COLO668 (cell line): ENCODE measurements around the gene CTSV.
"Not testable (repeated sequence)": the region's sequence is repeated elsewhere in the genome, so short reads cannot be mapped to it uniquely, and the experiment has no call there.

ENCODE experiments used
- DNase-seq: peaks from one replicate; lab custom pipeline; 2025; ENCODE audit not compliant: unreplicated experiment; lab: John Stamatoyannopoulos, UW

The CTSV gene

DNA sequence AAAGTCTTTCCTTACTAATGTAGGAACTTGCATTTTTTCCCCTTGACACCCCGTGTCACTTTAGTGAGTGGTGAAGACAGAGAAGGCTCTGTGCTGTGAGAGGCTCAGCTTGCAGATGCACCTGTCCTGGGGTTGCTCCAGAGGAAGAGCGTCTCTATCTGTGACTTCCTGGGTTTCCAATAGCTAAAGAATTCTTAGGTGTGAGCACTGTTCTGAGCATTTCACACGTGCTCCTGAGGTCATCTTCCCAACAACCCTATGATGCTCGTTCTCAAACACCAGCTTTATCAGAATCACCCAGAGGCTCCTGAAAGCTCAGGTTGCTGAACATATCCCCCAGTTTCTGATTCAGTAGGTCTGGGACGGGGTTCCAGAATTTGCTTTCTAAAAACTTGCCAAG, 6.4 kb upstream of the CTSV start:
- no peak for DNase-seq

DNA sequence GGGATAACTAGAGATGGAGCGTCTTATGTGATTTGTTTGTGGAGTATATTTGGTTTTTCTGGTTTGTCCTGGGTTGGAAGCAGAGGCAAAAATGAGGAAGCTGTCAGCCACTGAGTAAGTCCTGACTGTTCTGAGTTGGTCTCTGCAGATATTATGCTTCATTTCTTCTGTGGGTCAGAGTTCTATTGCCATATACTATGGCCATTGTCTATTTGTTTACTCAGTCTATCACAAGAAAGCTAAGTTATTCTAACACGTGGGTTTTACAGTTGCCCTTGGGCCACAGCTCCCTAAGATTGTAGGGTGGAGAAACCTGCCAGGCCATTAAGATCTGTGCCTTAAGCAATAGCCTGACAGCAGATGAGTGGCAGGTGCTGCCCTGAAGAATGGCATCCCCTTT, 3.0 kb upstream of the CTSV start:
- DNase-seq = no peak

DNA sequence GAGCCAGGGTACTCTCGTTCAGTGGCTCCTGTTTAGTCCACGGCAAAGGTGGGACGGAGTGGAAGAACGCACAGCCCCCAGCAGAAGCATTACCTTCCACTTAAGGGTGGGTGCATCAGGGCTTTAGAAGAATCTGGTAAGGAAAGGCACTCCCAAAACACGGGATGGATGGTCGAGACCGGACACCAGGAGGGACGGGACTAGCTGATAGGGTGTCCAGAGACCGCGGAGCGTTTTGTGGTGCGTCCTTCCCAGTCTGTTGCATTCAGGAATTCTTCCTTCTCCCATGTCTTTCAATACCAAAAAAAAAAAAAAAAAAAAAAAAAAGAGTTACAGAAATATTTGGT, 545 bp upstream of the CTSV start:
- DNase-seq = peak; percentile 40

DNA sequence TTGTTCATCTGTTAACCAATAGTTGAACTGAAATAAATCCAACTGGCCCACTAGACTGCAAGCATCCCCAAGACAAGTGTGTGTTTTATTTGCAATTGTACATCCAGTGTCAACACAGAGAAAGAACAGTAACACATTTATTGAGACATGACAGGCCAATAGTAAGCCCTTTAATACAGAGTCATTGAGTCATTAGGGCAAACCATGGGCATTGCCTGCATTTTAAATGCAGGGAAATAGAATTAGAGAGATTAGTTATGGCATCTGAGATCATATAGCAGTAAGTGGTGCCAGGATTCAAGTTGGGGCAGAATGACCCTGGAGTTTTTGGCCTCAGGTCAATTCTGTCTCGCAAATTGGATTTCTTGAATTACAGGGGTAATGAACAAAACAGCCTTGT, 15.4 kb downstream of the CTSV start:
- not testable (repeated sequence) for DNase-seq

DNA sequence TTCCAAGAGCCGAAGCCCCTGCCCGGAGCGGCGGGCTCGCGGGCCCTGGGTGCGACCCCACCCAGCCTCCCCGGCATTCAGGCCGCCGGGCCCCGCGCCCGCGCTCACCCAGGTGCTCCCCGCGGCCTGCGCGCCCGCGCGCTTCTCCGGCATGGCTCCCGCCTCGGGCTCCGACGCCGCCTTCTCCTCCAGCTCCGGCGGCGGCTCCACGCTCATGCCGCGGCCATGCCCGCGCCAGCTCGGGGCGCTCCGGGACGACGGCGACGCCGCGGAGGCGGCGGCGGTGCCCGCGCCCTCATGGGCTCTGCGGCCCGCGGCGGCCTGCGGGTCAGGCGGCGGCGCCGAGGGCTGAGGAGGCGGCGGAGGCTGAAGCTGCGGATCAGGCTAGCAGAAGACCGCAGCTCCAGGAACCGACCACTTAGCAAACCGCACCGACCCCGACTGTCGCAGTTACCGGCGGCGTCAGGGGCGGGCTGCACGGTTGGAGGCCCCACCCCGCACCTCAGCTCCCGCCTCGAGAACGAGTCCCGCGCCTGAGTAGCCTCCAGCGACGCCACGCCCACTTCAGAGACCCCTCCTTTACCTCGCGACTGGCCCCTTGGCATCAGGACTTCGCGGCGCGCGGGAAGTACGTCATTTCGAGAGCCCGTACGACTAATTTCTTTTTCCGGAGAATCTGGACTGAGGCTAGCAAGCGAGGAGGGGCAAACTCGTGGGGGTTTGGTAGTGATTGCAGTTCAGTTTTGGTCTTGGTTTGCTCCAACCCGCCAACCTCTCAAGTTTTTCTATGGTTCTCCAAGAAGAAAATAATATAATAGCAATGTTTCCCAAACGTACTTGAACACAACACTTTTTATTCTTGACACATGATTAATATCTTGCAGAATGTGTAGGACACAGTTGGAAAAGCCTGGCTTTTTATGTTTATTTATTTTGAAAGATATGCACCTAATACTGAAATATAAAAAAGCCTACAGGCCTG, 25.5 kb downstream of the CTSV start:
- peak; percentile 75 for DNase-seq

DNA sequence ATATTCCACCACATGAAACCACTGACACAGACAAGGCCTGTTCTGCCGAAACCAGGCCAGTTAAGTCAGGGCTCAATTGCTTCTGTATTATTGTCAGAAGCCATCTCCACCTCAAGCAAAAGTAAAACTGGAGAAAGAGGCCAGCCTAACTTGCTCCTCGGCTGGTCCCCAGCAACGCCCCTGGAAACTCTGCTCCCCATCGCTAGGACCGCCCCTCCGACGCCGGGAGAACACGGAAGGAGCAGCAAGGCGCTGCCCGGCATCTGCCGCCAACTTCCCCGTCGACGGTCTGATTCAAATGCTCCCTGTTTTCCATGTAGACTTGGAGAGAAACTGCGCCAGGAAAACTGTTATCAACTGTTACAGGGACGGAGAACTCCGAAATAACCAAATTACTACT, 26.3 kb downstream of the CTSV start:
- not testable (repeated sequence) for DNase-seq

DNA sequence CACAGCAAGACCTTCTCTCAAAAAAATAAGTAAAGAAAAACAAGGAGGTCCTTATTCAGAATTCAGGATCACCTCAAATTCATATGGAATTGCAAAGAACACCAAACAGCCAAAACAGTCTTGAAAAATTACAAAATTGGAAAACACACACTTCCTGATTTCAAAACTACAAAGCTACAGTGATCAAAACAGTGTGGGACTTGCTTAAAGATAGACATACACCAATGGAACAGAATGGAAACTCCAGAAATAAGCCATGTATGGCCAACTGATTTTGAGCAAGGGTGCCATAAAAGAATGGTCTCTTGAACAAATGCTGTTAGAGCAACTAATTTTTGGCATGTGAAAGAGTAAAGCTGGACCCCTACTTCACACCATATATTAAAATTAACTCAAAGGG, 36.7 kb downstream of the CTSV start:
- not testable (repeated sequence) for DNase-seq

DNA sequence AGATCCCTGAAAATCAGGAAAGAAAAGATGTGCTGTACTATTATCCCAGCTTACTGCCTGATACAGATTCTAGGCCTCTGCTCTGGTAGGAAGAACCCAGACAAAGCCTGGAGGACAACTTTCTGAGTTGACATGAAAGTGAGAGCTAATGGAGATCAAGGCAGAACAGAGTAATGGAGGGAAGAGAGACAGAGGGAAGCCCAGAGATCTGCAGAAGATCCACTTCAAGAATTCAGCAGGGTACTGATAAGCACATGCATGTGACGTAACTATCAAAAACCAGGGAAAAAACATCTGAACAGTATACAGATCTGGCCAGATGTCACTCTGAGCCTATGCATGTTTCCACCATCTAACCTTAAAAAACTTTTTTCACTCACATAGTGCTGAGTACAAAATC, 37.6 kb downstream of the CTSV start:
- DNase-seq = not testable (repeated sequence)

DNA sequence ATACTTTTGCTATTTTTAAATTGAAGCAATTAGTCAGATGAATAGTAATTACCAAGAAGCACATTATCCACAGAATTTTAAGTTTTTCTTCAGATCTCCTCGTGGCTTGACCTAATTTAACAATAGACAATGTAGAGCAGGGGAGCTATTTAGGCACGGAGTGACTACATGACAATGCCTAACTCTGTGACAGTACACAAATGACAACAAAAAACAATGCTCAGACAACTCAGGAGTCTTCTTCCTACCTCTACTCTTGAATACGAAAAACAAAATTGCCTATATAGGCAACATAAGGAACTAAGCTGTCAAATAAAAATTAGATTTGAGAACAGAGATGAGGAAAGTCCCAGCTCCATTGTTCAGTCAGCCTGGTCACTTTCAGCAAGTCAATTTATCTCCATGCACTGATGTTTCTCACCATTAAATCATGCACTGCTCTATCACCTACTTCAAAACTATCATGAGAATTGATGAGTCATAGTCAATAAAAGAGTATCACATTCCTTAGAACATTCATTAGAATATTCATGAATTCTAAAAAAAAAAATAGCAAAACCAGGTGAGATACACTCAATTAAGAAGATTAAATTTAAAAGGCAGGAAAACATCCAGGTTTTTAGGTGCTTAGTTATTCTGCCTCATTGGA, 38.7 kb downstream of the CTSV start:
- not testable (repeated sequence) for DNase-seq

DNA sequence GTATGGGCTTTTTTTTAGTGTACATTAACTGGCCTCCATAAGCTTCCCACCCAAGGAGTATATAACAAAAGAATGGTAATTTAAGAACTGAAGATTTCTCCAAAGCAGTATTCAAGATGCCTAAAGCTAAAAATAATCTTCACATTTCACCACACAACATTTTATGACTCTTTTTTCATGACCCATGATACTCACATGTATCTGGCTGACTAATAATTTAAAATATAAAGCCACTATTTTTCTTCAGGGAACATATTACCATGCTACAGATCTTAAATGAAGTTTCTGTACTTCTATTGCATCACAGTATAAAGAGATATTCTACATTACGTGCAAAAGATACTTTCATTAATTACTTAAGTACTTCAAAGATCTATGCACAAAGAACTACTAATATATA, 39.2 kb downstream of the CTSV start:
- not testable (repeated sequence) for DNase-seq

DNA sequence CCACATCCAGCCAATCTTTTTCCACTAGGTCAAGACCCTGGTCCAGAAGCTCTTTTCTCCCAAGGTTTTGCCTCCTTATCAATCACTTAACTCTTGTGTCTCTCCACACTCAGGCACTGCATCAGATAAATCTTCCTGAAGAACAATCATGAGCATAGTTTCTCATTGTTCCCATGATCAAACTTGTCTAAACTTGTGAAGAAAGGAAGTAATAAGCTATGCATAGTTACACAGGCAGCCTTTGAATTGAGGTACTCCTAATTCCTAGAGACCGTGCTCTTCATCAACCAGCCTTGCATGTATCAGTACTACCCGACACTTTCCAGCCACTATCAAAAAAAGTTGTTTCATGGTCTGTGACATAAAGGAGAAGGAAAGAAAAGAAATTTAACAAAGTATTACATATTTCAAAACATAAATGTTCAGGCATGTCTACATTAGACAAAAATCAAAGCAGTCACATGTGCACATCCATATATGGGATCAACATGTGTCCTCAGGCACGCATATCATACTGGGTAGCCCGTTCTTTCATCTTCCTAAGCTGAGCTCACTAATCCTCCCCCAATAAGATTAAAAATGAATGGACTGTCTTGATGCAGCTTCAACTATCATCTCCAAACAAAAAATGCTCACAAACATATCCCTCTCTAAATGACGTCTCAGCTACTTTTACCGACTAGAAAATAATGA, 41.8 kb downstream of the CTSV start:
- not testable (repeated sequence) for DNase-seq

DNA sequence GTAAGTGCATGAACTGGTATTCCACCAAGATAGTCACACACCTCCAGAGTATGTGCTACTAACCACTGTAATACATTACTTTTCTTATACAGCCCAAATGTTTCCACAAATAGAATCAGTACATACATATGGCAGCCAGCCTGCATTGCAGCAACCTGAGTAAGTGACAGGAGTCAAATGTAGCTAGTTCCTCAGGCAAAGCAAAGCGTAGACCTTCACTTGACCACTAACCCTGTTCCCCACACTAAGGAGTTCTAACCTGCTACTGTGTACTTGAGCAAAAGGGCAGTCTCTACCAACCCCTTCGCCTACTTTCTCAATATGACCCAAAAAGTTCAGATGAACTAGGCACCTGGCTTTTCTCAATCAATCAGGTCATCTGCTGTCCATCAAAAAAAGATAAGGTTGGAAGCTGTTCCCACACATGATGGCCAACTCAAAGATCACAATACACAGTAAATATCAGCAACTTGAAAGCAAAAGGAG, 44.4 kb downstream of the CTSV start:
- not testable (repeated sequence) for DNase-seq

DNA sequence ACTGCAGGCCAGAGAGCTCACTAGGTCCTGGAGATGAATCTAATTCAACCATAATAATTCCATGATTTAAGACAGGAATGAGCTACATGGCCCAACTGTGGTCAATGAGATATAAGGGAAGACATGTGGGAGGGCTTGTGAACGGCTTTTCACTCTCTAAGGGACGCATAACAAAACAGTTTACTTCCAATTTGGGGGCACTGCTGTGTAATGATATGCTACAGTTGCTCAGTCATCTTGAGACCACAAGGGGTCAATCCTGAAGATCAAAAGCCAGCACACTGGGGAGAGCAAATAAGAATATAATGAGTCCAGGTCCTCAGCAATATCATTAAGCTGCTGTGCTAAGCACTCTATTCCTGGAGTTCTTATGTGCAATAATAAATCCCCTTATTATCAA, 46.6 kb downstream of the CTSV start:
- DNase-seq = not testable (repeated sequence)

DNA sequence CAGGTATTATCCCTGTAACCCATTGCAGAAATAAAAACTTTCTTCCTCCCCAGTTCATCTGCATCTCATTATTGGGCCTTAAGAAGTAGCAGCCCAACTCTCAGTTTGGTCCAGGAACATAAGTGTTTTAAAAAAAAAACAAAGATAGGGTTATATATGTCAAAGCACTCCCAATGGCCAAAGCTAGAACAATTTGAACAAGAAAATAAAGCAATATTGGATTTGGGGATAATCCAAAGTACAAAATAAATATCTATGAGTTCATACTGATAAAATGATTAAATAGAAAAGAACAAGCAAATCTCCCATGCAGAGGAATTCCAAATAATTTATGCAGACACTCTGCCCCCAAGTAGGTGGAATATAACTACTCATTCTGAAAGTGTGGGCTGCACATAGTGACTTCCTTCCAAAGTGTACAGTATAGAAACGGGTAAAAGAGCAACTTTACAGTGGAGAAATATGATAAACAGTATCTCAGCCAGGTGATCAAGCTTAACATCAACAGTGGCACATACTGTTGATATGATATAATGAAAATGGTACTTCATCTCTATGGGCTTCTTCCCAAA, 49.1 kb downstream of the CTSV start:
- DNase-seq = not testable (repeated sequence)

DNA sequence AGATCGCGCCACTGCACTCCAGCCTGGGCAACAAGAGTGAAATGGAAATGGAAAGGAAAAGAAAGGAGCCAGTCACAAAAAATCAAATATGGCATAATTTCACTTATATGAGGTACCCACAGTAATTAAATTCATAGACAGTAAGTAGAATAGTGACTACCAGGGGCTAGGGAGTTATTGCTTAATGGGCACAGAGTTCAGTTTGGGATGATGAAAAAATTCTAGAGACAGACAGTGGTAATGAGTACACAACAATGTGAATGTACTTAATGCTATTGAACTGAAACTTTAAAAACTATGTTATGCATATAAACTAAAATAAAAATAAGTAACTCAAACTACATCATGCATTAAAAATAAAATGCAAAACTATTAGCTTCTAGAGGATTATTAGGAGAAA, 54.1 kb downstream of the CTSV start:
- DNase-seq = not testable (repeated sequence)

DNA sequence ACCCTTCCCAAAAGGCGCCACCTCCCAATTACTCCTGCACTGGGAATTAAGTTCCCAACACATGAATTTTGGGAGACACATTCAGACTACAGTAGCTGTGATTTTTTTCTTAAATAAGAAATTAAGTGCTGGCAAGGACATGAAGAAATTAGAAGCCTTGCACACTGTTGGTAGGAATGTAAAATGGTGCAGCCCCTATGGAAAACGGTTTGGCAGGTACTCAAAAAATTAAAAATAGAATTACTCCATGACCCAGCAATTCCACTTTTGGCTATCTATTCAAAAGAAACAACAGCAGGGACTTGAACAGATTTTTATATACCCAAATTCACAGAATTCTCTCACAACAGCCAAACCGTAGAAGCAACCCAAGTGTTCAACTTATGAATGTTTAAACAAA, 54.8 kb downstream of the CTSV start:
- DNase-seq = not testable (repeated sequence)

DNA sequence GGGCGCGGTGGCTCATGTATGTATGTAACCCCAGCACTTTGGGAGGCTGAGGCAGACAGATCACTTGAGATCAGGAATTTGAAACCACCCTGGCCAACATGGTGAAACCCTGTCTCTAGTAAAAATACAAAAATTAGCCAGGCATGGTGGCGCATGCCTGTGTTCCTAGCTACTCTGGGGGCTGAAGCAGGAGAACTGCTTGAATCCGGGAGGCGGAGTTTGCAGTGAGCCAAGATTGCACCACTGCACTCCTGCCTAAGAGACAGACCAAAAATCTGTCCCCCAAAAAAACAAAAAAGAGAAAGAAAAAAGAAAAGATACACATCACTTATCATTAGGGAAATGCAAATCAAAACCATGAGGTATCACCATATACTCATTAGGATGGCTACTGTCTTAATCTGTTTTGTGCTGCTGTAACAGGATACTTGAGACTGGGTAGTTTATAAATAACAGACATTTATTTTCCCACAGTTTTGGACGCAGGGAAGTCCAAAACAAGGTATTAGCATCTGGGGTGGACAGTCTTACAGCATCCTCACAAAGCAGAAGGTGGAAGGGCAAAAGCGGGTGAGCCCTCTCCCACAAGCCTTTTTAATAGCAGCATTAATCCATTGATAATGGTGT, 55.3 kb downstream of the CTSV start:
- DNase-seq = not testable (repeated sequence)
